ENCODE results near the gene GDF2. TPM values are rescaled to one million over a fixed set of nuclear protein-coding genes. Genes with fewer than 3 reads are reported as not detected.

GDF2 gene
- total RNA-seq, 1 donor from 2014 or later = not detected

- no peak overlapping the region for H3K27ac Mint-ChIP-seq (ENCODE audit: unreplicated experiment)
- peaks cover 19% of the 10 kb centered on the region for H3K4me1 Mint-ChIP-seq (ENCODE audit: low read depth)
- peaks cover 40% of the 10 kb centered on the region for H3K27me3 Mint-ChIP-seq (ENCODE audit: low read depth)
- TF ChIP-seq CTCF (IDR thresholded peaks at IDR 0.05) = no peak
- H3K36me3 Mint-ChIP-seq (ENCODE audit: low read depth) = peaks cover 2% of the 10 kb centered on the region
- DNase-seq (ENCODE audit: low spot score) = no peak
- H3K4me3 Mint-ChIP-seq (ENCODE audit: unreplicated experiment) = no peak overlapping the region
- H3K9me3 Mint-ChIP-seq (ENCODE audit: low read depth) = no peaks in the 10 kb centered on the region
These were observed 25.9 kb upstream of the GDF2 start for GRCh38 chr10:47296156-47296894.

- DNase-seq (ENCODE audit: low spot score) = no peak
- Mint-ChIP-seq H3K36me3 (ENCODE audit: low read depth) (peaks cover 2% of the 10 kb centered on the region), H3K9me3 (ENCODE audit: low read depth) (no peaks in the 10 kb centered on the region), H3K4me3 (ENCODE audit: unreplicated experiment) (no peak overlapping the region), H3K27ac (ENCODE audit: unreplicated experiment) (no peak overlapping the region), H3K4me1 (ENCODE audit: low read depth) (peaks cover 19% of the 10 kb centered on the region), H3K27me3 (ENCODE audit: low read depth) (peaks cover 40% of the 10 kb centered on the region)
- no peak for TF ChIP-seq CTCF (IDR thresholded peaks at IDR 0.05)
These were observed 25.3 kb upstream of the GDF2 start for GRCh38 chr10:47296941-47297340.

- TF ChIP-seq CTCF (IDR thresholded peaks at IDR 0.05) = no peak
- H3K27ac Mint-ChIP-seq (ENCODE audit: unreplicated experiment) = no peak overlapping the region
- H3K4me3 Mint-ChIP-seq (ENCODE audit: unreplicated experiment) = no peak overlapping the region
- peaks cover 42% of the 10 kb centered on the region for H3K27me3 Mint-ChIP-seq (ENCODE audit: low read depth)
- DNase-seq (ENCODE audit: low spot score) = peak; percentile 21
- H3K9me3 Mint-ChIP-seq (ENCODE audit: low read depth) = no peaks in the 10 kb centered on the region
- peaks cover 19% of the 10 kb centered on the region for H3K4me1 Mint-ChIP-seq (ENCODE audit: low read depth)
- peaks cover 2% of the 10 kb centered on the region for H3K36me3 Mint-ChIP-seq (ENCODE audit: low read depth)
These were observed 24.3 kb upstream of the GDF2 start for GRCh38 chr10:47297866-47298540.

- Mint-ChIP-seq H3K27me3 (ENCODE audit: low read depth) (peaks cover 48% of the 10 kb centered on the region), H3K4me1 (ENCODE audit: low read depth) (peaks cover 19% of the 10 kb centered on the region), H3K9me3 (ENCODE audit: low read depth) (no peaks in the 10 kb centered on the region), H3K4me3 (ENCODE audit: unreplicated experiment) (no peak overlapping the region), H3K36me3 (ENCODE audit: low read depth) (peaks cover 2% of the 10 kb centered on the region), H3K27ac (ENCODE audit: unreplicated experiment) (no peak overlapping the region)
- no peak for TF ChIP-seq CTCF (IDR thresholded peaks at IDR 0.05)
- no peak for DNase-seq (ENCODE audit: low spot score)
These were observed 23.5 kb upstream of the GDF2 start for GRCh38 chr10:47298715-47299114.

- Mint-ChIP-seq H3K4me1 (ENCODE audit: low read depth) (peaks cover 19% of the 10 kb centered on the region), H3K9me3 (ENCODE audit: low read depth) (no peaks in the 10 kb centered on the region), H3K36me3 (ENCODE audit: low read depth) (peaks cover 2% of the 10 kb centered on the region), H3K4me3 (ENCODE audit: unreplicated experiment) (peak within 1 kb of the TSS; percentile 60), H3K27ac (ENCODE audit: unreplicated experiment) (no peak within 1 kb of the TSS), H3K27me3 (ENCODE audit: low read depth) (peaks cover 48% of the 10 kb centered on the region)
- no peak for TF ChIP-seq CTCF (IDR thresholded peaks at IDR 0.05)
- DNase-seq (ENCODE audit: low spot score) = peak; percentile 51
These were observed 22.4 kb upstream of the GDF2 start, which contains the start of gene GDF10 for GRCh38 chr10:47299611-47300428. TSS of gene GDF10 (plus strand) at chr10:47300197. CDS start at chr10:47300652, 455 bp downstream.
